ENCODE results near the gene CAPZA1. TPM values are rescaled to one million over a fixed set of nuclear protein-coding genes. Genes with fewer than 3 reads are reported as not detected.

Gene CAPZA1
- total and polyA plus RNA-seq, 2 of the 8 experiments (the other 6 are each of a cell fraction or from before 2014, with no cell fraction given): 48.9 to 107 TPM

- H2AK5ac ChIP-seq (ENCODE audit: low read depth, low read length): no peak overlapping the region
- H2BK20ac ChIP-seq (ENCODE audit: low read length): no peak overlapping the region
- no peaks in the 10 kb centered on the region for H3K79me2 ChIP-seq (ENCODE audit: control insufficient read depth in 1 of 2, insufficient read depth in 2 of 2, low read length in 2 of 2)
- H3K9ac ChIP-seq (replicated peaks in 1 of 4; ENCODE audit: extremely low read depth in 1 of 4, low read depth in 3 of 4, low read length in 3 of 4): no peak overlapping the region
- H4K91ac ChIP-seq (replicated peaks; ENCODE audit: insufficient read length, low read length): no peak overlapping the region
- no peak overlapping the region for H2AFZ ChIP-seq (ENCODE audit: low read length)
- peaks cover 0 to 1% of the 10 kb centered on the region in 2 experiments for H4K20me1 ChIP-seq (replicated peaks in 1 of 2; ENCODE audit: control insufficient read depth in 1 of 2, insufficient read depth in 2 of 2, low read length in 2 of 2)
- no peak overlapping the region for H3K4me3 ChIP-seq (ENCODE audit: extremely low read depth in 1 of 4, insufficient read depth in 2 of 4, low read depth in 3 of 4, low read length in 4 of 4)
- peaks cover 0 to 6% (median 2%) of the 10 kb centered on the region in 4 experiments; a peak in 3 of 7 replicates for H3K4me1 ChIP-seq (replicated peaks in 1 of 4; ENCODE audit: control insufficient read depth in 3 of 4, insufficient read depth in 4 of 4, low read length in 3 of 4)
- H3K27ac ChIP-seq (ENCODE audit: low read depth, low read length): no peak overlapping the region
- H3K36me3 ChIP-seq (ENCODE audit: control insufficient read depth in 2 of 4, insufficient read depth in 4 of 4, low read length in 3 of 4): peaks cover 2 to 58% (median 24%) of the 10 kb centered on the region in 4 experiments; a peak in 6 of 8 replicates
- 90% methylated on average over 2 of the region's 2 CpGs; no CpG with 5 or more reads in 1 of the 2 experiments for WGBS, 2 experiments (ENCODE audit: extremely low coverage in 1 of 2, insufficient coverage in 1 of 2, insufficient read length in 1 of 2, insufficient replicate concordance in 2 of 2, low coverage in 1 of 2, low lambda C conversion rate in 2 of 2, missing lambda C conversion rate in 1 of 2)
- no peak overlapping the region for H2BK15ac ChIP-seq (ENCODE audit: low read length)
- H2BK120ac ChIP-seq (replicated peaks; ENCODE audit: low read depth, low read length): no peak overlapping the region
- no peaks in the 10 kb centered on the region for H3K9me3 ChIP-seq (ENCODE audit: insufficient read depth in 2 of 2, low read depth in 1 of 2, low read length in 1 of 2)
- TF ChIP-seq SAP30 (IDR thresholded peaks at IDR 0.05; ENCODE audit: insufficient read depth, insufficient replicate concordance, low read length): no peak
- no peak overlapping the region for H3K4ac ChIP-seq (replicated peaks; ENCODE audit: insufficient read length, low read depth, low read length)
- H3K4me2 ChIP-seq (ENCODE audit: insufficient read depth in 1 of 2, low read depth in 2 of 2, low read length in 2 of 2): no peak overlapping the region
- ChIA-PET POLR2A (ENCODE audit: partially characterized antibody) (interaction anchor here (0.7 kb wide), 1 partner anchor 43 kb away, joined by 3 read pairs; no protein-coding TSS in a partner anchor), CTCF (ENCODE audit: partially characterized antibody) (no interaction called here)
- H4K8ac ChIP-seq (ENCODE audit: extremely low read depth, insufficient read depth, low read length): no peak overlapping the region
- H3K79me1 ChIP-seq (ENCODE audit: low read depth, low read length): no peaks in the 10 kb centered on the region
- H3K23me2 ChIP-seq (ENCODE audit: low read depth, low read length): no peaks in the 10 kb centered on the region
- no peaks in the 10 kb centered on the region for H3K27me3 ChIP-seq (replicated peaks in 1 of 4; ENCODE audit: control insufficient read depth in 3 of 4, extremely low read depth in 1 of 4, insufficient read depth in 3 of 4, low read length in 3 of 4)
- H3K18ac ChIP-seq (ENCODE audit: extremely low read depth, low read length): no peak overlapping the region
- no peak overlapping the region for H3K23ac ChIP-seq (ENCODE audit: insufficient read length)
- DNase-seq (ENCODE audit: low read depth in 1 of 2, low spot score in 2 of 2): no peak
- no peak overlapping the region for H4K5ac ChIP-seq (ENCODE audit: insufficient read length, low read depth, low read length)
- no peak overlapping the region for H3K56ac ChIP-seq (replicated peaks; ENCODE audit: insufficient read length, low read depth, low read length)
- FAIRE-seq: no peak
- no peak overlapping the region for H2BK5ac ChIP-seq (ENCODE audit: low read depth, low read length)
- H3K14ac ChIP-seq (ENCODE audit: insufficient read length): no peak overlapping the region
- H2BK12ac ChIP-seq (ENCODE audit: low read depth, low read length): no peak overlapping the region
Observed at GRCh38 chr1:112666946-112667345, 47.3 kb downstream of the CAPZA1 start.
